Umbilical cord (tissue), 2 donors: ENCODE data around the gene NPEPL1. TPM values are rescaled to one million over a fixed set of nuclear protein-coding genes. Genes with fewer than 3 reads are reported as not detected.

ENCODE experiments used
- DNase-seq: peaks from one replicate; pipeline ENCODE4 v3.0.0-alpha.2; 2015; ENCODE audit warnings: low spot score
- total RNA-seq: library from RNA; depleted of rRNA; stranded (reverse); fragments of >200 nt; gene quantifications from one replicate; pipeline ENCODE4 v1.2.3, GENCODE V29; 2014; ENCODE audit warnings: low replicate concordance; ENCODE audit not compliant: insufficient read depth

NPEPL1 gene
- total RNA-seq, 1 donor from 2014 or later, result 25.0 TPM

DNA sequence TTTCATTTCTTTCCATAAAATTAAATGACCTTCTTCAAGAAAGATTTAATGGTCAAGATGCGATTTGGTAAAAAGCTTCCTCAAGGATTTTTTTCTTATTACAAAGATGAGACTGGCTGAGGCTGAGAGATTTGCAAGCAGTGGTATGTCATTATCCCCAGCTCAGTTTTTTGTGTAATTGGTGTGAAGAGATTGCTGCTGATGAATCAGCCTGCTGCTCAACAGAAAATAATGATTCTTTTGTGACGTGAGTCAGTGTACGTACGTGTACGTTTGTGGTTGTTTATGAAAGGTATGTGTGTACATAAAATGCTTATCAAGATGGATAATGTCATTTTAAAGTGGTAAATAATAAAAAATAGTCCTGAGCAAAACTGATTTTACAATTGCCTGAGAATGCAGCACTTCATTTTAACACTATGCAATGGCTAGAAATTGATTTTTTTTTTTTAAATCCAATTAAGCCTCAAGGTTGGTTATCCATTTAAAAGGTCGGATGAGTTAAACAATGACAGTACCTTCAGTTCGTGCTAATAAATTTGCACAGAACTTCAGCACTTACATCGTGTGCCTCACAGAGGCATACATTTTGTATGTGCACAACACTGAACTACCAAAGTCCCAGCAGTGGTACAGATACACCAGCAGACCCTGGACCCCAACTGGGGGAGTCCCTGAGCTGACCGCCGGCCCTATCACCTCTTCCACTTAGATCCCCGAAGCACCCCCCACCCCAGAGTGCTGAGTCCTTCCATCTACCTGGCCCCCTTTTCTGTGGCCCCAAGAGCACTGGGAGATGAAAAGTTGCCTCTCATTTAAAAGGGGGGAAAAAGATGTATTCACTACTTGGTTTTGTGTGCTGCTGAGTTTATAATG lies 9.7 kb upstream of the NPEPL1 start:
- no peak for DNase-seq

GRCh38 chr20:58684291-58684690 lies 8.3 kb upstream of the NPEPL1 start:
- DNase-seq, result no peak

DNA sequence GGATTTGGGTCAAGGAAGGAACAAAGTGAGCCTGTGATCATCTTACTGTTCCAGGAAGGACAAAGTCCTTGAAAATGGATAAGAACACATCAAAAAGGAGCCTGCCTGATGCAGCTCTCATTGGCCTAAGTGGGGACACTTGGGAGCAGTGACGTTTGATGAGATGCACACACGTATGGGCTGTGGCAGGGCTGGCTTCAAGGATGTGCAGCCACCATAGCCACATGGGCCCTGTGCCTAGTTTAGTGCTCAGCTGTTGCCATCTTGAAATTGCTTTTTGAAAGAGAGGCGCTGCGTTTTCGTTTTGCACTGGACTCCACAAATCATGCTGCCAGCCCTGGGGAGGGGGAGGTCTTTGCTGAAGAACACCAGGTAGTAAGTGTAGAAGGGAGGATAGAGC lies 6.6 kb upstream of the NPEPL1 start:
- no peak for DNase-seq

DNA sequence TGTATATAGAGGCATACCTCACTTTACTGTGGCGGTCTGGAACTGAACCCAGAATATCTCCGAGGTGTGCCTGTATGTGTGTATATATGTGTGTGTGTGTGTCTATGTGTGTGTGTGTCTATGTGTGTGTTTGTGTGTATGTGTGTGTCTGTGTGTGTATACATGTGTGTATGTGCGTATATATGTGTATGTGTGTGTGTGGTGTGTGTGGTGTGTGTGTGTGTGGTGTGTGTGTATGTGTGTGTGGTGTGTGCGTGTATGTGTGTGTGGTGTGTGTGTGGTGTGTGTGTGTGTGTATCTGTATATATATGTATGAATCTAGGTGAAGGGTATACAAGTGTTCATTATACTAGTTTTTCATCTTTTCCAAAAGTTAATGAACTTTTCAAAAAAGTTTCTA lies 4.2 kb upstream of the NPEPL1 start:
- DNase-seq, result no peak

GRCh38 chr20:58688840-58689239 lies 3.8 kb upstream of the NPEPL1 start:
- no peak for DNase-seq

- DNase-seq, result peak; percentile 75
Observed at GRCh38 chr20:58690396-58691135, 2.0 kb upstream of the NPEPL1 start.

DNA sequence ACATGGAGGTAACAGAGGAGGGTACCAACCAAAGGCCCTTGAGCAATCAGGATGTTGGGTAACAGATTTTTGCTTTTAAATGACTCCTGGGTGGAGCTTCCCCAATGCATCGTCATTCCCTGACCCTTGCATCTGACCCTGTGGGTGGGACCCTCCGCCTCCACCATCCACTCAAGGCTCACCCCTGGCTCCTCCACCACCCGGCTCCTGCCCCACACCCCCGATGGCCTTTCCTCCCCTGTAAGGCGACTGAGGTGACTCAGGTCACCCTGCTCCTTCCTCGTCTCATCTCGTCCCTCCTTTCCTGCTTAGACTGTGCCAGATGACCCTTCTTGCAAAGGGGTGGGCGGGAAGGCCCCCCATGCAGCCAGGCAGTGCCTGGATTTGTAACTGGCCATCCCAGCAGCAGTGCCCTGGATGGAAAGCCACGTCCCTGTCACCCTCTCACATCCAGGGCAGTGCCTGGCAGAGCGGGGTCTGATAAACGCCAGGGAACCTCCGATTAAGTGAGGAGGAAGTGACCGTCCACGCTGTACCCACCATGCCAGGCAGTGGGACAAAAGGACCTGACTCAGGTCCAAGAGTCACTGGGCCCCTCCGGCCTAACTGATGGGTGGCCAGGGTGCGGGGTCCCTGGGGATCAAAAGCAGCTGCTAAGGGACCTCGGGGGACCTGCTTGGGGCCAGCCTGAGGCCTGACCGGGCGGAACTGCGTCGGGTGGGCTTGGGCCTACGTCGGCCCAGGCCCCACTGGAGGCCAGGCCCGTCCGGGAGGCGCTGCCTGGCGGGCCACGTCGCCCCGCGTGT lies 624 bp upstream of the NPEPL1 start:
- DNase-seq, result peak; percentile 17

DNA sequence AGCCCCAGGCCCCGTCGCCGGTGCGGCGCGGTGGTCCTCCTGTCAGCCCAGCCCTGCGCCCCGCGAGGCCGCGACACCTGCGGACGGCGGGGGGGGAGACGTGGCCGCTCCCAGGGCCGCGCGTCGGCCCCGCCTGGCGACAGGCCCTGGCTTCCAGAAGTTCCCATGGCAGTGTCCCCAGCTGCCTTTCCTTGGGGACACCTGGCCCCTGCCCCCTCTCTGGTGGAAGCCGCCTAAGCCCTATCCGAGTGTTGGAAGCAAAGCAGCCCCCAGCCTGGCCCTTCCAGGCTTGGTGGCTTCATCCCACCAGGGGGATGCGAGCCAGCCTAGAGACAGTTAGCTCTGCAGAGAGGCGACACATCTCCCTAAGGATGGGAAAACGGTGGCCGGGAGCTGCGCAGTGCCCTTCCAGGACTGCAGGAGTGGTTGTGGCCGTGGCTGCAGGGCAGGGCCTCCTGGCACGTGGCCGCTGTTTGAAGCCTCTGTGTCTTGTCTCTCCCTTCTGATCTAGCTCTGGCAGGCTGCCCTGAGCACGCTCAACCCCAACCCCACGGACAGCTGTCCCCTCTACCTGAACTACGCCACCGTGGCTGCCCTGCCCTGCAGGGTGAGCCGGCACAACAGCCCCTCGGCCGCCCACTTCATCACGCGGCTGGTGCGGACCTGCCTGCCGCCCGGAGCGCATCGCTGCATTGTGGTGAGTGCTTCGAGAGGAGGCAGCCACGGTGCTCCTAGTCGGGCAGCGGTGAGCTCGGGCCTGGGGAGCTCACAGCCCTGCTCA lies 816 bp downstream of the NPEPL1 start:
- peak; percentile 17 for DNase-seq

DNA sequence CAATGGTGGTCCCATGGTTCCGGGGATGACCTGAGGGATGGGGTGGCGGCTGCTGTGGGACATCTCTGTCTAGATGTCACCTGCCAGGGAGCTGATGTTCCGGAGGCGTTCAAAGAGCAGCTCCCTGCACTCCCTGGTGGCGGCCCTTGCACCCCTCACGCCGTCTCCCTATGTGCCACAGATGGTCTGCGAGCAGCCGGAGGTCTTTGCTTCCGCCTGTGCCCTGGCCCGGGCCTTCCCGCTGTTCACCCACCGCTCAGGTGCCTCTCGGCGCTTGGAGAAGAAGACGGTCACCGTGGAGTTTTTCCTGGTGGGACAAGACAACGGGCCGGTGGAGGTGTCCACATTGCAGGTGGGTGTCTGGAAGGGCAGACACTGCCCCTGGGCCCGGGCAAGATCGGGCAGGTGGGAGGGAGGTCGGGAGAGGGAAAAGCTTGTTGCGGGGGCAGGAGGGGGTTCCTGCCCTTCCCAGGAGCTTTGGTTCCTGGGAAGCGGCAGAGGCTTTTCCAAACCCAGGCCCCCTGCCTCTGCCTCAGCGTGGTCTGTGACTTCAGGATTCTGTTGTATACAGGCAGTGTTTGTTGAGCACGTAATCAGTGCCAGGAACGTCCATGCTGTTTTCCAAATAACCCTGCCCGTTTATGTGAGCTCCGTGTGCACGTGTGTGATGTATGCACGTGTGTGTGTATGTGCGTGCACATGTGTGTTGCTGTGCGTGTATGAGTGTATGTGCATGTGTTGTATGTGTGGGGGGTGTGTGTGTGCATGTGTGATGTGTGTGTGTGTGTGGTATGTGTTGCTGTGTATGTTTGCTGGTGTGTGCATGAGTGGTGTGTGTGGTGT lies 1.9 kb downstream of the NPEPL1 start:
- no peak for DNase-seq

- no peak for DNase-seq
Observed at GRCh38 chr20:58695084-58695722, 2.6 kb downstream of the NPEPL1 start.

GRCh38 chr20:58695895-58696375 lies 3.3 kb downstream of the NPEPL1 start:
- DNase-seq, result no peak

GRCh38 chr20:58696411-58696961 lies 3.9 kb downstream of the NPEPL1 start:
- DNase-seq, result no peak

- no peak for DNase-seq
Observed at GRCh38 chr20:58697201-58697866, 4.7 kb downstream of the NPEPL1 start.

DNA sequence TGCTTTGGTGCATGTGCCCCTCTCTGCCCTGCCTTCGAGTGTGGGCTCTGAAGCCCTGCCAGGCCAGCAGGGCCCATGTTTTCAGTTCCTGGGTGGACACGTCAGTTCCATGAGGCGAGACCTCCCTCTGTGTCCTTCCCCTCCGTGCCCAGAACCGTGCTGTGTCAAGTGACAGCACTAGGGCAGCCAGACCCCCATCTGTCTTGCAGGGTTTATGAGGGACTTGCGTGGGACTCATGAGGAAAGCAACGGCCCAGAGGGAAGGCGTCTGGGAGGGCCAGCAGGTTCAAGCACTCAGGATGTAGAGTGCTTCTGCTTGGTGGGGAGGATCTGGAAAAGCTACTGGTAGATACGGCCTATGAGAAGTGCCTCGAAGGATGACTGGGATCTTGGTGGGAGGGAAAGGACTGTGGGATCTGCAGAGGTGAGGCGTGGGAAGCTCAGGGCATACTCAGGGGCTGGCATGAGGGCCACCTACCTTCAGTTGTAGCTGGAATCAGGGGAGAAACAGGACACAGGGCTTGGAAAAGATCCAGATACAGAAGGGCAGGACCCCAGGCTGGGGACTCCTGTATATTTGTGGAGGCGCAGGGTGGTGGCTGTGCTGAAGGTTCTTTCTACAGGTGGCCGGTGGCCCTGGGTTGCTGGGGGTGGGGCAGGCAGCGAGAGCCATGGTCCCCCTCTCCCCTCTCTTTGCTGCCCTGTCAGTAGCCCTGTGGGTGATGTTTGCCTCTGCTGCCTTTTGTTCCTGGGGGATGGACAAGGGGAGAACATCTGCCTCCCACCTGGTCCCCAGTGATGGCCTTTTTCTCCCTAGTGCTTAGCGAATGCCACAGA lies 5.5 kb downstream of the NPEPL1 start:
- DNase-seq, result no peak

GRCh38 chr20:58698741-58699622 lies 6.4 kb downstream of the NPEPL1 start:
- DNase-seq, result no peak

- DNase-seq, result no peak
Observed at GRCh38 chr20:58699623-58700107, 7.1 kb downstream of the NPEPL1 start.
